ENCODE data around the gene TP53BP1. TPM values are rescaled to one million over a fixed set of nuclear protein-coding genes. Genes with fewer than 3 reads are reported as not detected.

Gene TP53BP1
- total and polyA plus RNA-seq, 2 of the 13 experiments (the other 11 are each of a cell fraction or from before 2014, with no cell fraction given), result 17.1 to 17.4 TPM

GRCh38 chr15:43370310-43370974 is 122.5 kb downstream of the TP53BP1 start (continued):
- TF ChIP-seq U2AF1 (optimal IDR thresholded peaks at IDR 0.05; ENCODE audit: low read depth, low read length) (peak; percentile 8), NFAT5 (CRISPR knock-in tag; IDR thresholded peaks at IDR 0.05) (no peak), NFRKB (IDR thresholded peaks at IDR 0.05) (no peak), SIN3A (IDR thresholded peaks at IDR 0.05; ENCODE audit: borderline replicate concordance, low read depth, low read length) (peak; percentile 33; the same call in 1 of the 2 replicates), RBM22 (optimal IDR thresholded peaks at IDR 0.05; ENCODE audit: low read length) (no peak), PRMT3 (CRISPR knock-in tag; IDR thresholded peaks at IDR 0.05; ENCODE audit: borderline replicate concordance, low read depth) (no peak), ZNF850 (CRISPR knock-in tag; conservative IDR thresholded peaks at IDR 0.05) (0 out of 2 replicates have a peak, but pooled peaks have one; percentile 56), ZFAT (CRISPR knock-in tag; conservative IDR thresholded peaks at IDR 0.05) (0 out of 2 replicates have a peak, but pooled peaks have one; percentile 0), ZNF784 (CRISPR knock-in tag; IDR thresholded peaks at IDR 0.05; ENCODE audit: borderline replicate concordance) (no peak), ZNF362 (CRISPR knock-in tag; IDR thresholded peaks at IDR 0.05; ENCODE audit: borderline replicate concordance) (no peak), ZBTB7B (CRISPR knock-in tag; IDR thresholded peaks at IDR 0.05) (0 out of 2 replicates have a peak, but pooled peaks have one; percentile 34), SATB2 (CRISPR knock-in tag; IDR thresholded peaks at IDR 0.05) (0 out of 2 replicates have a peak, but pooled peaks have one; percentile 44), HNRNPUL1 (IDR thresholded peaks at IDR 0.05; ENCODE audit: low read depth, low read length) (no peak), BCL6 (CRISPR knock-in tag; IDR thresholded peaks at IDR 0.05) (no peak), STAG1 (CRISPR knock-in tag; IDR thresholded peaks at IDR 0.05) (no peak), GTF2F1 (IDR thresholded peaks at IDR 0.05; ENCODE audit: low read length) (no peak), HNRNPL (IDR thresholded peaks at IDR 0.05; ENCODE audit: low read depth, low read length) (no peak), ZFP36 (IDR thresholded peaks at IDR 0.05; ENCODE audit: borderline replicate concordance, low read depth, low read length, partially characterized antibody) (no peak), ZNF878 (CRISPR knock-in tag; IDR thresholded peaks at IDR 0.05) (0 out of 2 replicates have a peak, but pooled peaks have one; percentile 15), TBX3 (IDR thresholded peaks at IDR 0.05; ENCODE audit: borderline replicate concordance) (no peak)
- TF ChIP-seq, protein P1, sequence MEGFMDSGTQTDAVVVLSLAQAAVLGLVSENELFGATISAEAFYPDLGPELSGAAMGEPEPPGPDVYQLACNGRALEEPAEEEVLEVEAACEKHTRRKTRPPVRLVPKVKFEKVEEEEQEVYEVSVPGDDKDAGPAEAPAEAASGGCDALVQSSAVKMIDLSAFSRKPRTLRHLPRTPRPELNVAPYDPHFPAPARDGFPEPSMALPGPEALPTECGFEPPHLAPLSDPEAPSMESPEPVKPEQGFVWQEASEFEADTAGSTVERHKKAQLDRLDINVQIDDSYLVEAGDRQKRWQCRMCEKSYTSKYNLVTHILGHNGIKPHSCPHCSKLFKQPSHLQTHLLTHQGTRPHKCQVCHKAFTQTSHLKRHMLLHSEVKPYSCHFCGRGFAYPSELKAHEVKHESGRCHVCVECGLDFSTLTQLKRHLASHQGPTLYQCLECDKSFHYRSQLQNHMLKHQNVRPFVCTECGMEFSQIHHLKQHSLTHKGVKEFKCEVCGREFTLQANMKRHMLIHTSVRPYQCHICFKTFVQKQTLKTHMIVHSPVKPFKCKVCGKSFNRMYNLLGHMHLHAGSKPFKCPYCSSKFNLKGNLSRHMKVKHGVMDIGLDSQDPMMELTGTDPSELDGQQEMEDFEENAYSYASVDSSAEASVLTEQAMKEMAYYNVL (CRISPR knock-in tag; IDR thresholded peaks at IDR 0.05; ENCODE audit: borderline replicate concordance), result no peak

Data from HepG2 (cell line).